T-helper 2 cell (primary cell): ENCODE measurements around the gene REC8.
"Not testable (repeated sequence)": the region's sequence is repeated elsewhere in the genome, so short reads cannot be mapped to it uniquely, and the experiment has no call there.

ENCODE experiments used
- DNase-seq, 5 experiments: peaks; one replicate each; pipeline versions ENCODE4 v3.0.0 to v3.0.0-alpha.2; 2012 to 2022

Gene REC8

DNA sequence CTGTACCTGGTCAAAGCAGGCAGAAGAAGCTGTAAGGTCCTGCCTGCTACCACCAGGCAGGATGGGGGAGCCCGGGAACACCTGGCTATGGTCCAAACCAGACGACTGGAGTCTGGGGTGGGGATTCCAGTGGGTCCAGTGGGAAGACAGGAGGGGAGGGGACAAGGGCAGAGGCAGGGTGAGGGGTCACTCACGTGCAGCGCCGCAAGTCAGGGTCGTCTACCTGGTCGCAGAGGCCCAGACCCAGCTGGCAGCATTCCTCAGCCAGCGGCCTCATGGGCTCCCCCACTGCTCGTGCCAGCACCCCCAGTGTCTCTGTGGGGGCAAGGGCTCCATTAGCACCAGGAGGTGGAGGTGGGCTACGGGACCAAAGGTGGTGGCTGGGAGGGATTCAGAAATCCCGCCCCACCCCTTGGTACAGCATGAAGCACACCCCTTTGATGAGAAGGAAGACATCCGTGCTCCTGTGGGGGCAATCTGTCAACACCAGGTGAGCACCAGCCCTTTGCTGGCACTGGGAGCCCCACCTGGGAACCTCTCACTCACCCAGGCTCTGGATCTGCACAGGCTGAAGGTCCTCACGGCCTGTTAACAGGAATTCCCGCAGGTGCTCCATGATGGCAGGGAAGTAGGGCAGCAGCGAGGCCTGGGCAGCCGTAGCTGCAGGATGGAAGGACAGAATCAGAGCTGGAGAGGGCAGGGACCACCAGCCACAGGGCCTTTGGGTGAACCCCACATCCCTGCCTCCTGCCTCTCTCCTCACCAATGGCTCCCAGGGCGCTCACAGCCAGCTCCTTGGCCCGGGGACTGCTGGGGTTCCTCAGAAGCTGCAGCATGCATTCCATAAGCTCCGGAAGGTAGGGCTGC, 12.5 kb downstream of the REC8 start:
- DNase-seq: no peak

DNA sequence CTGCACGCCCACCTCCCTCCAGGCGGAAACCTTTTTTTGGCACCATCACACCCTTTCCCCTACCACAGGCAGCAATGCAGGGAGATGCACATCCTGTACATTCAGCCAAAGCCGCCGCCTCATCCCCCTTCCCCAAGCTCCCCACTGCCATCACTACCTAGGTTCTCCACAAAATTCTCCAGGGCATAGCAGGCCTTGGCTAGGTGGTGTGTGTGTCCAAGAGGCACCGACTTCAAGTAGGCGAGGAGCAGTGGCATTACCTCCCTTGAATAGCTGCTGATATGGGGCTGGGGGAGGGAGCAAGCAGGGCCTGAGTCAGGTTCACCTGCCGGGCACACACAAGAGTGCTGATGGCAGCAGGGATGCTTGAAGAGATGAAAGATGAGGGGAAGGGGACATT, 13.1 kb downstream of the REC8 start:
- no peak for DNase-seq

DNA sequence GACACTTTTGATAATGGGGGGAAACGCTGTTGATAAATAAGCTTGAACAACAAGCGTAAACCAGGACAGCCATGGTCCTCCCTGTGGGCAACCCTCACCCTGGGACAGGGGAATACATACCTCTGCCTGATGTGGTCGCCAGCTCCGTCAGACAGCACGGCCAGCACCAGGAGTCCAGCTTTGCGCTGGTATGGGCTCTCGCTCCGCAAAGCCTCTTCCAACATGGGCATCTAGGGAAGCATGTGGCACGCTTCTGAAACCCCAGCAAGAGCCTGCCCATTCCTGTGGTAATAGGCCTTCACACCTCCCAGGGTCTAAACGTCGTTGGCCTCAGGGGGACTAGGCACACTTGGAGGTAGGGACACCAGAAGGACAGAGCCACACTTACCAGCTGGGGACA, 13.9 kb downstream of the REC8 start:
- DNase-seq: no peak

DNA sequence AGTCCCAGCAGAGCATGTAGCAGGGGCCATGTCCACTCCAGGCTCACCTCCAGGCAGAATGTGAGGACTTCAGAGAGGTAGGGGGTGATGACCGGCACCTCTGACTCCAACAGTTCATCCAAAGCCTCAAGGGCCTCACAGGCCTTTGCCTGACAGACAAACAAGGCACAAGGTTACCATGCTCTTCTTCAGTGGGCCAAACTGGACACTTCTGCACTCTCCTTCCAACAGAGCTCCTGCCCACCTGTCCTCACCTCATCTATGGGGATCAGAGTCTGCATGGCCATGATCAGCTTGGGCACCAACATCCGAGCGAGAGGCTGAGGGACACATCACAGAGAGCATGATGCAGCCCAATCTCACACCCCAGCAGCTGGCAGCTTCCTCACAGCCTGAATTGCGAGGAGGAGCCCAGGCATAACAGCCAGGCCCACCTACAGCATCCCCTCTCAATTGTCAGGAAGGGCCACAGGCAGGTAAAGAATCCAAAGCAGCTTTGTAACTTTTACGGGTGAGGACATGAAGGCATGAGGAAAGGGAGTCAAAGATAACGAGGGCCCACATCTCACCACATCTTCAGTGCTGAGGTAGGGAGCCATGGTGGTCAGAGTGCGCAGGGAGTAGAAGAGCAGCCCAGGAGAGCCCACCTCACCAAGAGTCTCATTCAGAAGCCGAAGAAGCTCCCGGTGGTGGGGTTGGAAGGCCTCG, 15.1 kb downstream of the REC8 start:
- DNase-seq: no peak

DNA sequence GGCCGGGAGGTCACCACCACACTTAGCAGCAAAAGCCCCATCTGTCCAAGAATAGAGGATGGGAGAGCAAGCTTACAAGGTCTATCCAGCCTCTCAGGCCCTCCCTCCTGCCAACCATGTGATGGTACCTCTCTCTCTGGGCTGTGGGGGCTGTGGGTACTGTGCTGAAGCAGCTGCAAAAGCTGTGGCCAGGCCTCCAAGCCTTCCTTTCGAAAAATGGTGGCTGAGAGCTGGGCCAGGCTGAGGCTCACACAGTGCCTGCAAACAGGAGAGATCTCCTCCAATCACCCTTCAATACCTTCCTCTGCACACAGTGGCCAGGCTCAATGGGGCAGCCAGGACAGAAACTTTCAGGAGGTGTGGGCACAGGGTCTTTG, 15.6 kb downstream of the REC8 start:
- no peak for DNase-seq

DNA sequence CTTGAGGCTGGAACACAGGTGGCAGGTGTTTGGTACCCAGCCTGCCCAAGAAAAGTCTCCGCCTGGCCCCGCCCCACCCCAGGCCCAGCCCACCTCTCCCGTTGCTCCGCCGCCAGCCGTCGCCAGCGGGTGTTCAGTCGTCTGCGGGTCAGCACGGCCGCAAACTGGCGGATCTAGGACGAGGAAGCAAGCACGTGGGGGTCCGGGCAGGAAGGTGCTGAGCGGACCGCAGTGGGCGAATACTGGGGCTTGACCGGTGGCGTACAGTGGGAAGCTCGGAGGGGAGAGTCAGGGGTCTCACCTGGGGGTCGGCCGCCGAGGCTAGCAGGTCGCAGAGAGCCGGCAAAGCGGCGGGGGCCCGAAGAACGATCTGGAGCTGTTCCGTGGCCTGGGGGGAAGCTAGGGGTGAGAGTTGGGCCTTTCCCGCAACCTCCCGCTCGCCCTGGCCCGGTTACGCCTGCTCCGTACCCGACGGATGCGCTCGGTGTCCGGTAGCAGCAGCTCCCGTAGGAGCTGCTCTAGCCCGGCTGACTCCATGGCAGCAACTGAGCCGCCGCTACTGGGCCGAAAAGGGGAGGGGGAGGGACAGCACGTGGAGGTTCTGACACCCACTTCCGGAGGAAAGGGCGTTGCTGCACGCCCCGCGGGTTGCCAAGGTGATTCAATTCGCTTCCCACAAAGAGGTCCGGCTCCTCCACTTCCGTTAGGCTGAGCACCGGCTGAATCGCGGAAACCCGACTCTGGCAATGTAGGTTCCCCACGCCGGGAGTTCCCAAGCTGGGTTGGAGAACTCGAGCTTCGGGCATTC, 16.6 kb downstream of the REC8 start, which contains the start of gene IPO4:
Gene IPO4 (minus strand): TSS at position 566 of the 808 bp plus-strand sequence. CDS start 29 bp downstream, at position 537.
- peak; percentile 83 to 98 (median 93) for DNase-seq

DNA sequence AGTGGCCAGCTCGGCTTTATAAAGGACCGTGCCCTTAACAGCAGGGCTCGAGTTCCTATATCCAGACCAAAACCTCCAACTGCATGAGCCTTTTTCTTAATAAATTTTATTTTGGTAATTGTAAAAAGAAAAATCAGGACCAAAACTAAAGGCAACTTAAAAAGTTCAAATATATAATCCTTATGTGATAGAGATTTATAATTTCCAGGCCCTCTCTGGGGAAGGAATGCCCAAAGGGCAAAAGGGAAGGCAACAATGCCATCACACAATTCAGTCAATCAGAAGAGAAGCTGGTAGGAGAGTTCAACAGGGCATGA, 17.1 kb downstream of the REC8 start:
- DNase-seq: no peak

DNA sequence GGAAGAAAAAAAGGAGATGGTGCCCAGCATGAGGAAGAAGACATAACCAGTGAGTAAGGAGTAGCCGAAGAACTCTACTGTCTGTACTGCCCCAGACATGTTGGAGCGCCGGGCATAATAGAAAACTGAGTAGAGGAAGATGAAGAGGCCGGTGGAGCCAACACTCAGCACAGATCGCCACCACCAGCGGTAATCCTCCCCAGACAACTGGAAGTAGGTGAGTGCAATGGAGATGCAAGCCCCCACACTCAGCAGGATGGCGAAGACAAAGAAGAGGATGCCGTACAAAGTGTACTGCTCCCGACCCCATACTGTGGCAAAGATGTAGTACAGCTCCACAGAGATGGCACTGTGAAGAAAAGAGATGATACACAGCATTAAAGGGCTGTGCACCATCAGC, 17.6 kb downstream of the REC8 start:
- no peak for DNase-seq

DNA sequence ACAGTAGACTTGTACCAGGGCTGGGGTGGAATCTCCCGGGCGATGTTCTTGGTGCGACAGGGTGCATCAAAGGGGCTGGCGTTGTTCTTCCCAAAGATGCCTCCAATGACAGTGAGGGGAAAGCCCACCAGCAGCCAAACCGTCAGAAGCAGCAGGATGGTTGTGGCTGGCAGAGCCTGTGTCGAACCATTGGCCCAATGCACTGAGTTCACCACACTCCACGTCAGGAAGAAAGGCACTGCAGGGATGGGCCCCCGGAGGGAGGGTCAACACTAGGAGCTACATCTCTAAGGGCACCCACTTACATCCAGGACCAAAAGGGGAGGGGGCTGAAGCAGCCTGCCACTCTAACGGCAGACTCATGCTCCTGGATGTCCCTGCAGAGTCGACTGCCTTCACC, 18.5 kb downstream of the REC8 start:
- no peak for DNase-seq

DNA sequence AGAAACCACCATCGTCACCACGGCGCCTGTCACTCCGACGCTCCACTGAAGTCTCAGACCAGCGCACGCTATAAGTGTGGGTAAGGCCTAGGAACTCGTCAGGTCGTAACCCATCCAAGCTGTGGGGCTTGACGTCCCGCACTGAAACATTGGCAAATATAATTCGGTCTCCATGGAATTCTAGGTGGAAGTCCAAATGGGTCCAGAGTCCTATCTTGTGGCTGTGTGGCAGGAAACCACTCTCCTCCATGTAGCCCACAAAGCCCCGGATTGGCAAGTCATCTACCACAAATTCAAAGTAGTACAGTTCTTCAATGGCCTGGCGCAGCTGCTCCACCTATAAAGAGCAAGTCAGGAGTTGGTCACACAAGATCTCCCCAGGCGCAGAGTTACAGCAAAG, 21.1 kb downstream of the REC8 start:
- no peak for DNase-seq

DNA sequence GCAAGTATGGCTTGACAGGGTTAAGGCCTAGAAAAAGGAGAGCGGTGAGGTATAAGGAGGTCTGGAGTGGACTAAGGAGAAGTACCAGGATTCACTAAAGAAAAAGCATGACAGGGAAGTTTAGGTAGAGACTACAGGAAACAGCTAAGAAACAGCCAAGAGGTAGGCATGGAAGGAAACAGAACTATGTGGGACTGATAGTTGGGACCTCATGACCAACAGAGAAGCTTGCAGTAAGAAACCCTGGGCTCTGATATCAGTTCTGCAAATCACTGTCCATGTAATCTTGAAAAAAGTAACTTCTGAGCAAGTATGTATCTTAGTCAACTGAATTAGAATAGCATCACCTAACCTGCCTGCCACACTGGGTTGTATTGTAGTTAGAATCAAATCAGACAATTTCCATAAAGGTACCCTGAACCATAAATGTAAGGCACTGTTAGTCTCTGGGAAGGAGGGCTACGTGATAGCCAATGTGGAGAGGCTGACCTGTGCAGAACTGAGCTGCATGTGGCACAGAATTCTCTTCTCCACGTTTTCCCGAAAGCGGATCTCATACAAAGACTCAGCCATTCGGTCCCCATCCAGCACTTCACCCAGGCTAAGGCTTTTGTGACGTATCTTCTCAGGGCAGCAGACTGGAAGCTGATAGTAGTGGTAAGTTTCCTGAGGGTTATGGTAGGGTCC, 22.4 kb downstream of the REC8 start:
- no peak for DNase-seq

DNA sequence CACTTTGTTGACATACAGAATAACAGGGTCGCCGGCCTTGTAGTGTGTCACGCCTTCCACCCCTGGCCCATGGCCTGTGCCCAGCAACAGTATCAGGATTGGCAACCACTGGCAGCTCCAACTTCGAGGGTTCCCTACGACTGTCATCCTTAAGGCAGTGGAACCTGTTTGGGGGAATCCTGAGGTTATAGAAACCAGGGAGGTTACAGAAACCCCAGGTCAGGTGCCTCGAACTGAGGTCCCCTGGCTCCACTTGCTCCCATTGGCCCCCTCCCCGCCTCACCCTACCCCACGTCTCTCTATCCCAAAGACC, 22.9 kb downstream of the REC8 start:
- no peak for DNase-seq

DNA sequence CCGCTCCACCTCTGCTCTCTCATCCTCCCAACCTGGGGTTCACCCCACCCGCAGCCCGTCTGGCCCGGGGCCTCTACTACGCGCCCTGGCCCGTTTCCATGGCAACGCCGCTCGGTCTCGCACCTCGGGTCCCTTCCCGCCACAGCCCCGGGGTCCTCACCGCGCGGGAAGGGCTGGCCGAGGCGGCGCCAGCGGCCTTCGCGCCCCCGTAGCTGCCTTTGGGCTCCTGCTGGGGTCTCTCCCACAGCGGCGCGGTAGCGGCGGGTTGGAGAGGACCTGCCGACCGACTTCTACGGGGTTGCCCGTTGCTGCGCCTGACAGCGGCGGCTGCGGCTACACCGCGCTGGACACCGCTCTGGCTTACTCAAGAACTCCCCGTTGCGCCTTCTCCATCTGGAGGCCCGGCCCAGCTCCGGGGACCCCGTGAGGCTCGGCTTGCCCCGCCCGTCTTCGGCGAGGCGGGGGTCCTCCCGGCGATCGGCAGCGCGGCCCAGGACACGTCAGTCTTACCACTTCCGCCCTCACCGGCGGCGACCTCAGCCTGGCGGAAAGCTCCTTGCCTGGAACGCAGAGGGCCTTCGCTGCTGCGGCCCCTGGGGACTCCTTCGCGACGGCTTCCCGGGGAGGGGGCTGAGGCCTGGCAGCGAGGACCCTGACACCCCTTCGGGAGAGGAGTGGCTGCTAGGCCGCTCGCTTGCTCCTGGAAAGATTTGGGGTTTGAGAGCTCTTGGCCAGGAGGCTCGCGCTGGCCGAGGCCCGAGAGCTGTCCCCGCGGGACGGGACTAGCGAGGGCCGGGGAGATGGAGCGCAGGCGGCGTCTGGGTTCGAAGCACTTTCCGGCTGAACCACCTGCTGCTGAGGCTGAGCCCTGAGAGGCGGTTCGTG, 23.5 kb downstream of the REC8 start, which contains the start of gene TM9SF1:
Gene TM9SF1 (minus strand): TSS at position 256 of the 885 bp plus-strand sequence. CDS start 422 bp downstream, outside the sequence.
- peak; percentile 70 to 95 (median 84) for DNase-seq

DNA sequence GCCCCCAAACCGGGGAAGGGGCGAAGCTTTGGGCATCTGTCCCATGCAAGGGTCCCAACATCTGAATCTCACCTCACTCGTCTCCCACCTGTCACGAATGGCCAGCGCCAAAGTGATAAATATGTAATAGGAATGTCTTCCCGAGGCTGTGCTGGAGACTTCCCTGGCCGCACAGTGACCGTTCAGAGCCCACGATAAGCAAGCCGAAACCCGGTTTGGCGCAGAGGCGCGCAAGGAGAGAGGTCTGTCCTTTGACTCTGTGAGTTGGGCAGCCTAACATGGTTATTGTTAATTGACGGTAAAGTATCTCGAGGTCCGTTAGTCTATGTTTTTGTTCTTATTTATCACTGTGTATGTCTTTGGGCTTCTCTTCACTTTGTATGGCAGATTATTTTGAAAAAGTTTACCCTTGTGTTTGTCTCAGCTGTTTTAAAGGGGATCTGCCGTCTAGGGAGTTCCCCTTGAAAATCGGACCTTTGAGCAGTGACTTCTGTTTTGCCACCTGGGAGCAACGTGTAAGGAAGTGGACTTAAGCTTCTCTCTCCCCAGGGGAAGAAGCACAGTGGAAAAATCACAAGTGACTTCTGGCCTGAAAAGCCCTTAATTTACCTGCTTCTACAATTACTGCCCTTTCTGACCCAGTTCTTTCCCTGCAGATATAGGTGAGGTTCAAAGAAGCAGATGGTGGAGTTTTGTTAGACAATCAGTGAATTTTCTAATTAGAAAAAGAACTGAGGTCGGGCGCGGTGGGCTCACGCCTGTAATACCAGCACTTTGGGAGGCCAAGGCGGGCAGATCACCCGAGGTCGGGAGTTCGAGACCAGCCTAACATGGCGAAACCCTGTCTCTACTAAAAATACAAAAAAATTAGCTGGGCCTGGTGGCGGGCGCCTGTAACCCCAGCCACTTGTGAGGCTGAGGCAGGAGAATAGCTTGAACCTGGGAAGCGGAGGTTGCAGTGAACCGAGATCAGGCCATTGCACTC, 24.5 kb downstream of the REC8 start:
- DNase-seq: no peak

DNA sequence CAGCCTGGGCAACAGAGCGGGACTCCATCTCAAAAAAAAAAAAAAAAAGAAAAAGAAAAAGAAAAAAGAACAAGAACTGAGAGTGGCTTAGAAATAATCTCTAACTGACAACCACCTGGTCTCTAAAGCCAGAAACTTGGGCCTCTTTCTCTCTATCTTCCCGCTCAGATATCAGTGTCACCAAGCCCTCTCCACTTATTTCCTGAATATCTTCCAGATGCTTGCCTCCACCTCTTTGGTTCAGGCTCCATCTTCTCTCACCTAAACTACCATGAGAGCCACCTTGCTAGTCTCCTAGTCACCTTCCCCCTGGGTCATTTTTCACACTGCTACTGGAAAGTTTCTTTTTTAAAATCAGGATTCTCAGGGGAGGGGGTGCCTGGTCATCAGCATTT, 25.2 kb downstream of the REC8 start:
- DNase-seq: no peak

DNA sequence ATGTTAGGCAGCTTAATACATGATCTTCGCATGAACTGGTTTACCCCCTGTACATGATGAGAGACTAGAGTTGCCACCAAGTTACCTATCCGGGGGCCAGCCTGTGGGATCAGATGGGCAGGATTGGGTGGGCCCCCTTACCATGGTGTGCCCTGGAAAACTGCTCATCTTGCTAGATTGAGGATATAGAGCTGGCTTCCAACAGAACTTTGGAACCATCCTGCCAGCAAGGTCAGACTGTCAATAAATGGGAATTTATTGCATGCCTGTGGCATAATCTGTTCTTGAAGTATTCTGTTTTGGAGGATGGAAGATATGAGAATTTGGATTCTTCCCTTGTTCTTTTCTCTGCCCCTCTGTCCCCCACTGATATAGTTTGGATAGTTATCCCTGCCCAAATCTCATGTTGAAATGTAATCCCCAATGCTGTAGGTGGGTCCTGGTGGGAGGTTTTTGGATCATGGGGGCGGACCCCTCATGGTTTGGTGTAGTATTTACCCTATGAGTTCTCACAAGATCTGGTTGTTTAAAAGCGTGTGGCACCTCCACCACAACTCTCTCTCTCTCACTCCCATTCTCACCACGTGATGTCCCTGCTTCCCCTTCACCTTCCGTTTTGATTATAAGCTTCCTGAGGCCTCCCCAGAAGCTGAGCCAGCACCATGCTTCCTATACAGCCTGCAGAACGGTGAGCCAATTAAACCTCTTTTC, 27.1 kb downstream of the REC8 start:
- no peak for DNase-seq

DNA sequence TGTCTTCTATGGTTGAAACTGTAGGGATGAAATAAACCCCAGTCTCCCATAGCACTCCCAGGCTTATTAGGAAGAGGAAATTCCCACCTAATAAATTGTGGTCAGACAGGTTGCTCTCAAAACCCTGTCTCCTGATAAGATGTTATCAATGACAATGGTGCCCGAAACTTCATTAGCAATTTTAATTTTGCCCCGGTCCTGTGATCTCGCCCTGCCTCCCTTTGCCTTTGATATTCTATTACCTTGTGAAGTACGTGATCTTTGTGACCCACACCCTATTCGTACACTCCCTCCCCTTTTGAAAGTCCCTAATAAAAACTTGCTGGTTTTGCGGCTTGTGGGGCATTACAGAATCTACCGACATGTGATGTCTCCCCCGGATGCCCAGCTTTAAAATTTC, 30.7 kb downstream of the REC8 start:
- not testable (repeated sequence) for DNase-seq

DNA sequence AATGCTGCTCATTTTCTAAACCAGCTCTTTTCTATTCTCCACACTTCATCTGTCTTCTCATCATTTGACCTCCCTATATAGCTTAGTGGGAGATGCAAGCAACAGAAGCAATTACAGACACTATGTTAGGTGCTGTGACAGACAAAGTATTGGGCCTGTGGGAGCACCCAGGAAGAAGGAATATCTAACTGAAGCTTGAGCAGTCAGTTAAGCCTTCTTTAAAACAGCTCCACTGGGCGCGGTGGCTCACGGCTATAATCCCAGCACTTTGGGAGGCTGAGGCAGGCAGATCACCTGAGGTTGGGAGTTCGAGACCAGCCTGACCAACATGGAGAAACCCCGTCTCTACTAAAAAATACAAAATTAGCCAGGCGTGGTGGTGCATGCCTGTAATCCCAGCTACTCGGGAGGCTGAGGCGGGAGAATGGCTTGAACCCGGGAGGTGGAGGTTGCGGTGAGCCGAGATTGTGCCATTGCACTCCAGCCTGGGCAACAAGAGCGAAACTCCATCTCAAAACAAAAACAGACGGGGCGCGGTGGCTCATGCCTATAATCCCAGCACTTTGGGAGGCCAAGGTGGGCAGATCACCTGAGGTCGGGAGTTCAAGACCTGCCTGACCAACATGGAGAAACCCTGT, 31.5 kb downstream of the REC8 start:
- DNase-seq: not testable (repeated sequence)
